ENCODE results near the gene RNF113B. TPM values are rescaled to one million over a fixed set of nuclear protein-coding genes. Genes with fewer than 3 reads are reported as not detected.

RNF113B gene
- total RNA-seq, 1 experiment from 2014 or later: not detected

GRCh38 chr13:98201984-98202383, 24.9 kb upstream of the RNF113B start:
- ChIA-PET POLR2A (interaction anchor here (1.0 kb wide), 1 partner anchor 20 kb away, joined by 4 read pairs; no protein-coding TSS in a partner anchor), CTCF (no interaction called here)
- no peak overlapping the region for H3K4me3 Mint-ChIP-seq (ENCODE audit: unreplicated experiment)
- peaks cover 7% of the 10 kb centered on the region for H3K36me3 Mint-ChIP-seq (ENCODE audit: insufficient read depth, unreplicated experiment)
- intact Hi-C loops (cut with micrococcal nuclease): no loop called here
- no peaks in the 10 kb centered on the region for H3K4me1 Mint-ChIP-seq (ENCODE audit: insufficient read depth, unreplicated experiment)
- no peaks in the 10 kb centered on the region for H3K27me3 Mint-ChIP-seq (ENCODE audit: insufficient read depth, unreplicated experiment)
- H3K9me3 Mint-ChIP-seq (ENCODE audit: unreplicated experiment): peaks cover 19% of the 10 kb centered on the region
- BruUV-seq (replicated peaks): no TSS peak
- no peak overlapping the region for H3K27ac Mint-ChIP-seq (ENCODE audit: low read depth, unreplicated experiment)
- DNase-seq (ENCODE audit: unreplicated experiment): no peak
- TF ChIP-seq CTCF (IDR thresholded peaks at IDR 0.05; ENCODE audit: unreplicated experiment): no peak

GRCh38 chr13:98201189-98201588, 24.1 kb upstream of the RNF113B start:
- no peak for DNase-seq (ENCODE audit: unreplicated experiment)
- intact Hi-C loops (cut with micrococcal nuclease): no loop called here
- Mint-ChIP-seq H3K27me3 (ENCODE audit: insufficient read depth, unreplicated experiment) (no peaks in the 10 kb centered on the region), H3K4me3 (ENCODE audit: unreplicated experiment) (no peak overlapping the region), H3K27ac (ENCODE audit: low read depth, unreplicated experiment) (no peak overlapping the region), H3K36me3 (ENCODE audit: insufficient read depth, unreplicated experiment) (peaks cover 7% of the 10 kb centered on the region), H3K4me1 (ENCODE audit: insufficient read depth, unreplicated experiment) (no peaks in the 10 kb centered on the region), H3K9me3 (ENCODE audit: unreplicated experiment) (peaks cover 13% of the 10 kb centered on the region)
- no peak for TF ChIP-seq CTCF (IDR thresholded peaks at IDR 0.05; ENCODE audit: unreplicated experiment)
- BruUV-seq (replicated peaks): no TSS peak
- POLR2A ChIA-PET: no interaction called here
- CTCF ChIA-PET: interaction anchor here (1.0 kb wide), 1 partner anchor 13 kb away, joined by 6 read pairs; no protein-coding TSS in a partner anchor

- no peak for DNase-seq (ENCODE audit: unreplicated experiment)
- Mint-ChIP-seq H3K9me3 (ENCODE audit: unreplicated experiment) (peaks cover 5% of the 10 kb centered on the region), H3K4me3 (ENCODE audit: unreplicated experiment) (no peak overlapping the region), H3K27me3 (ENCODE audit: insufficient read depth, unreplicated experiment) (no peaks in the 10 kb centered on the region), H3K36me3 (ENCODE audit: insufficient read depth, unreplicated experiment) (peaks cover 7% of the 10 kb centered on the region), H3K4me1 (ENCODE audit: insufficient read depth, unreplicated experiment) (no peaks in the 10 kb centered on the region), H3K27ac (ENCODE audit: low read depth, unreplicated experiment) (no peak overlapping the region)
- intact Hi-C loops (cut with micrococcal nuclease): no loop called here
- ChIA-PET CTCF (interaction anchor here (0.6 to 1.0 kb wide), 2 partner anchors 14 to 640 kb away, joined by 3 to 6 read pairs; no protein-coding TSS in a partner anchor), POLR2A (no interaction called here)
- no TSS peak for BruUV-seq (replicated peaks)
- TF ChIP-seq CTCF (IDR thresholded peaks at IDR 0.05; ENCODE audit: unreplicated experiment): no peak
These were observed 23.3 kb upstream of the RNF113B start for GRCh38 chr13:98200211-98200878.

GRCh38 chr13:98199480-98199879, 22.4 kb upstream of the RNF113B start:
- H3K4me1 Mint-ChIP-seq (ENCODE audit: insufficient read depth, unreplicated experiment): no peaks in the 10 kb centered on the region
- CTCF ChIA-PET: interaction anchor here (0.6 kb wide), 1 partner anchor 641 kb away, joined by 3 read pairs; no protein-coding TSS in a partner anchor

More at GRCh38 chr13:98199480-98199879, 22.4 kb upstream of the RNF113B start:
- no peak overlapping the region for H3K27ac Mint-ChIP-seq (ENCODE audit: low read depth, unreplicated experiment)
- H3K27me3 Mint-ChIP-seq (ENCODE audit: insufficient read depth, unreplicated experiment): no peaks in the 10 kb centered on the region
- no peak for DNase-seq (ENCODE audit: unreplicated experiment)
- no peak overlapping the region for H3K4me3 Mint-ChIP-seq (ENCODE audit: unreplicated experiment)
- H3K9me3 Mint-ChIP-seq (ENCODE audit: unreplicated experiment): no peaks in the 10 kb centered on the region
- H3K36me3 Mint-ChIP-seq (ENCODE audit: insufficient read depth, unreplicated experiment): peaks cover 7% of the 10 kb centered on the region
- no TSS peak for BruUV-seq (replicated peaks)
- POLR2A ChIA-PET: no interaction called here
- no peak for TF ChIP-seq CTCF (IDR thresholded peaks at IDR 0.05; ENCODE audit: unreplicated experiment)
- intact Hi-C loops (cut with micrococcal nuclease): no loop called here

All from MCF 10A (cell line).